ENCODE data around the gene RBM23.
"Not testable (repeated sequence)": the region's sequence is repeated elsewhere in the genome, so short reads cannot be mapped to it uniquely, and the experiment has no call there.

The RBM23 gene

GRCh38 chr14:22860377-22860776, 58.6 kb downstream of the RBM23 start:
- not testable (repeated sequence) for DNase-seq

- DNase-seq: no peak
Observed at GRCh38 chr14:22856428-22856827, 62.5 kb downstream of the RBM23 start.

- DNase-seq: no peak
Observed at GRCh38 chr14:22854963-22855724, 63.8 kb downstream of the RBM23 start.

- DNase-seq: not testable (repeated sequence)
Observed at GRCh38 chr14:22854296-22854695, 64.7 kb downstream of the RBM23 start.

- DNase-seq: no peak
Observed at GRCh38 chr14:22852940-22853767, 65.8 kb downstream of the RBM23 start.

- no peak for DNase-seq
Observed at GRCh38 chr14:22852599-22852939, 66.4 kb downstream of the RBM23 start.

- not testable (repeated sequence) for DNase-seq
Observed at GRCh38 chr14:22852178-22852577, 66.8 kb downstream of the RBM23 start.

- no peak for DNase-seq
Observed at GRCh38 chr14:22850944-22851764, 67.8 kb downstream of the RBM23 start.

- no peak for DNase-seq
Observed at GRCh38 chr14:22849212-22849819, 69.6 kb downstream of the RBM23 start.

- DNase-seq: no peak
Observed at GRCh38 chr14:22848351-22849164, 70.4 kb downstream of the RBM23 start.

- no peak for DNase-seq
Observed at GRCh38 chr14:22847661-22848341, 71.1 kb downstream of the RBM23 start.

- DNase-seq: no peak
Observed at GRCh38 chr14:22846811-22847307, 72.1 kb downstream of the RBM23 start.

- DNase-seq: no peak
Observed at GRCh38 chr14:22845821-22846625, 72.9 kb downstream of the RBM23 start.

GRCh38 chr14:22845103-22845394, 73.9 kb downstream of the RBM23 start:
- no peak for DNase-seq

GRCh38 chr14:22844221-22845102, 74.5 kb downstream of the RBM23 start:
- no peak for DNase-seq

All from NCI-H2081 treated with DMSO at 0.1 percent for 48 hours (cell line).